Inflammatory macrophage (primary cell): Measurements from ENCODE around the gene SLCO1C1.
"Not testable (repeated sequence)": the region's sequence is repeated elsewhere in the genome, so short reads cannot be mapped to it uniquely, and the experiment has no call there.

Experiments
- DNase-seq, 2 donors: peaks; one replicate each; pipeline ENCODE4 v3.0.0-alpha.2; 2020 to 2022
- total RNA-seq, 18 experiments: gene quantifications; one replicate each; lab custom pipeline; 2026; ENCODE audit warnings: mixed read lengths in 6 of 18, inconsistent platforms in 2 of 18; lab: John Stamatoyannopoulos, UW

Gene SLCO1C1
- 0 to 0.13 (median 0) reads per million in 18 experiments for total RNA-seq

GRCh38 chr12:20695232-20695631 lies at the start of gene SLCO1C1:
Gene SLCO1C1 (plus strand): TSS chr12:20695332. CDS start chr12:20699577, 4,245 bp downstream.
- no peak for DNase-seq

GRCh38 chr12:20646239-20646827 lies 48.8 kb upstream of the SLCO1C1 start:
- peak; percentile 5 to 10 for DNase-seq

GRCh38 chr12:20653871-20654270 lies 41.3 kb upstream of the SLCO1C1 start:
- no peak for DNase-seq

GRCh38 chr12:20656600-20656999 lies 38.5 kb upstream of the SLCO1C1 start:
- no peak for DNase-seq

- DNase-seq, result no peak
Measured at GRCh38 chr12:20657496-20657895, 37.6 kb upstream of the SLCO1C1 start.

GRCh38 chr12:20681334-20681733 lies 13.8 kb upstream of the SLCO1C1 start:
- no peak for DNase-seq

GRCh38 chr12:20696181-20696905 lies 1.2 kb downstream of the SLCO1C1 start:
- no peak for DNase-seq

GRCh38 chr12:20701106-20701505 lies 6.0 kb downstream of the SLCO1C1 start:
- no peak for DNase-seq

- no peak for DNase-seq
Measured at GRCh38 chr12:20704860-20705259, 9.7 kb downstream of the SLCO1C1 start.

- no peak for DNase-seq
Measured at GRCh38 chr12:20711846-20712245, 16.7 kb downstream of the SLCO1C1 start.

GRCh38 chr12:20716037-20716436 lies 20.9 kb downstream of the SLCO1C1 start:
- DNase-seq, result no peak

- DNase-seq, result no peak
Measured at GRCh38 chr12:20716985-20717384, 21.9 kb downstream of the SLCO1C1 start.

- DNase-seq, result no peak
Measured at GRCh38 chr12:20718294-20718693, 23.2 kb downstream of the SLCO1C1 start.

- no peak for DNase-seq
Measured at GRCh38 chr12:20722142-20722541, 27.0 kb downstream of the SLCO1C1 start.

GRCh38 chr12:20731274-20731673 lies 36.1 kb downstream of the SLCO1C1 start:
- DNase-seq, result no peak

GRCh38 chr12:20740972-20741371 lies 45.8 kb downstream of the SLCO1C1 start:
- DNase-seq, result no peak

- no peak for DNase-seq
Measured at GRCh38 chr12:20748198-20748597, 53.1 kb downstream of the SLCO1C1 start.

- no peak for DNase-seq
Measured at GRCh38 chr12:20751046-20751445, 55.9 kb downstream of the SLCO1C1 start.

GRCh38 chr12:20777420-20777819 lies 82.3 kb downstream of the SLCO1C1 start:
- DNase-seq, result no peak

- no peak for DNase-seq
Measured at GRCh38 chr12:20778969-20779368, 83.8 kb downstream of the SLCO1C1 start.

GRCh38 chr12:20779971-20780370 lies 84.8 kb downstream of the SLCO1C1 start:
- not testable (repeated sequence) for DNase-seq

GRCh38 chr12:20783796-20784357 lies 88.7 kb downstream of the SLCO1C1 start:
- not testable (repeated sequence) for DNase-seq

- DNase-seq, result no peak
Measured at GRCh38 chr12:20792971-20793370, 97.8 kb downstream of the SLCO1C1 start.

GRCh38 chr12:20798554-20798953 lies 103.4 kb downstream of the SLCO1C1 start:
- DNase-seq, result no peak
